ENCODE measurements around the gene CYLC2.

CYLC2 gene, protein sequence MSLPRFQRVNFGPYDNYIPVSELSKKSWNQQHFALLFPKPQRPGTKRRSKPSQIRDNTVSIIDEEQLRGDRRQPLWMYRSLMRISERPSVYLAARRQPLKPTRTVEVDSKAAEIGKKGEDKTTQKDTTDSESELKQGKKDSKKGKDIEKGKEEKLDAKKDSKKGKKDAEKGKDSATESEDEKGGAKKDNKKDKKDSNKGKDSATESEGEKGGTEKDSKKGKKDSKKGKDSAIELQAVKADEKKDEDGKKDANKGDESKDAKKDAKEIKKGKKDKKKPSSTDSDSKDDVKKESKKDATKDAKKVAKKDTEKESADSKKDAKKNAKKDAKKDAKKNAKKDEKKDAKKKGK

GRCh38 chr9:102995033-102995432 lies at the start of gene CYLC2:
Gene CYLC2, plus strand, starts transcription at chr9:102995333. Its CDS starts 48 bp downstream, at chr9:102995381.
- in situ Hi-C loops (cut with HindIII; ENCODE audit: low pct_unique_long_range_greater_than_20kb, low sequenced_read_pairs) = no loop called here
- no peak for TF ChIP-seq JUND (IDR thresholded peaks at IDR 0.05; ENCODE audit: low read depth)
- DNase-seq (ENCODE audit: low read depth in 1 of 2, low spot score in 1 of 2) = no peak

DNA sequence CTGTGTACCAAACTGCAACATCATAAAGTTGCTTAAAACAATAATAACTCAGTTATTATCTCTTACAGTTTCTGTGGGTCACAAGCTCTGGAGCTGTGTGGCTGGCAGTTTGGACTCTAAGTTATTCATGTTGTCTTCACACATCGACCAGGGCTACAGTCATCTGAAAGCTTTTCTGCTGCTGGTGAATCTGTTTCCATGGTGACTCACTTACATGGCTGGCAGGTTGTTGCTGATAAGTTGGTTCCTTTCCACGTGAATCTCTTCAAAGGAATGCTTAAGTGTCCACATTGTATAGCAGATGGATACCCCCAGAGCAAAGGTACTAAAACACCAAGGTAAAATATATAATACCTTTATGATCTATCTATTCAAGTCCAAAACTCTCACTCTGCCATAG lies 44.8 kb upstream of the CYLC2 start:
- no peak for TF ChIP-seq JUND (IDR thresholded peaks at IDR 0.05; ENCODE audit: low read depth)
- in situ Hi-C loops (cut with HindIII; ENCODE audit: low pct_unique_long_range_greater_than_20kb, low sequenced_read_pairs) = no loop called here
- no peak for DNase-seq (ENCODE audit: low read depth in 1 of 2, low spot score in 1 of 2)

DNA sequence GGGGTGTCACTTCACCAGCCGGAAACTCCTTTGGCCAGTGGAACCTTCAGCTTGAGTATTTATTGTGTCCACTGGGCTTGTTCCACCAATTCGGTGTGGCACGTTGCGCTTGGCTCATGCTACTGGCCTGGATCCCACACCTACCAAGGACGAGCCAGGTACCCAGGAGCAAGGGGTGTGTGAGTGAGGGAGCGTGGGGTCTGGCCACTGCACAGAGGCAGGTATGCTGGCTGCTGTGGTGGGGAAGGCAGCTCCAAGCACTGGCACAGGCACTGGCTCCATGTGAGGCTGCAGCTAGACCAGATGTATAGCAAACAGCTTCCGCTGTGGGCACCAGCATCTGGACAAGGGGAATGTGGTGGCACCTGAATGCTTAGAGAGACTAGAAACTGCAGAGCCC lies 28.1 kb upstream of the CYLC2 start:
- no peak for DNase-seq (ENCODE audit: low read depth in 1 of 2, low spot score in 1 of 2)
- TF ChIP-seq JUND (IDR thresholded peaks at IDR 0.05; ENCODE audit: low read depth) = no peak
- in situ Hi-C loops (cut with HindIII; ENCODE audit: low pct_unique_long_range_greater_than_20kb, low sequenced_read_pairs) = no loop called here

DNA sequence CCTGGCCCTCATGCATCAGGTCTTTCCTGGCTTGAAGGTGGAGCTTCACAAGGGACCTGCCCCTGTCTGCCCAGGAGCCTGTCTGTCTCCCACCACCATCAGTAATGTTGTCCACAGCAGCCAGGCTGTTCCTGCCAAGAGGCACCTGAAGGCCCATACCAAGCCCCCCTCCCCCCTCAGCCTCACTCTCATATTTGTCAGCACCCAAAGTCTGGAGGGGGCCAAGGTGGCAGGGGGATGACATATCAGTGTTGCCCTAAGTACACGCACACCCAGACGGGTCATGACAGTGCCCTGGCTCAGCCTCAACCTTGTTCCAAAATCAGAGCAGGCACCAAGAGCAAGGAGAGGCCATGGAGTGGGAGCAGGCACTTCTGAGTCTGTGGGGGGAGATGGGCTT lies 27.2 kb upstream of the CYLC2 start:
- in situ Hi-C loops (cut with HindIII; ENCODE audit: low pct_unique_long_range_greater_than_20kb, low sequenced_read_pairs) = no loop called here
- DNase-seq (ENCODE audit: low read depth in 1 of 2, low spot score in 1 of 2) = no peak
- no peak for TF ChIP-seq JUND (IDR thresholded peaks at IDR 0.05; ENCODE audit: low read depth)

DNA sequence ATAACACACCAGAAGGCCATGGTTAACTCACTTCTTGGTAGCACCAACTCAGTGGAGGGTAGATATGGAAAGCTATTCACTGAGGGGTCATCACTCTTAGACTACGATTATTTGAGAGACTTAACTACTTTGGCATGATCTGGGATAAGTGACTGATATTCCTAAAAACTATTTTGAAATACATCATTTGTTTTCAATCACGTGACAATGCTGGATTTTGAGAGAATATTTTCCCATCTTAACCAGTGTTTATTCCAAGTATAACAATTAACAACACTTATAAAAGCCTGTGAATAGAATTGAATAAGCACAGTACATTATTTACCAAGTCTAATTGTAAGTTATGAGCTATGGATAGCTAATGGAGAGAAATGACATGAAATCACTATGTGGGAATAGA lies 22.4 kb upstream of the CYLC2 start:
- no peak for TF ChIP-seq JUND (IDR thresholded peaks at IDR 0.05; ENCODE audit: low read depth)
- no peak for DNase-seq (ENCODE audit: low read depth in 1 of 2, low spot score in 1 of 2)
- in situ Hi-C loops (cut with HindIII; ENCODE audit: low pct_unique_long_range_greater_than_20kb, low sequenced_read_pairs) = no loop called here

GRCh38 chr9:102974530-102974929 lies 20.6 kb upstream of the CYLC2 start:
- no peak for DNase-seq (ENCODE audit: low read depth in 1 of 2, low spot score in 1 of 2)
- in situ Hi-C loops (cut with HindIII; ENCODE audit: low pct_unique_long_range_greater_than_20kb, low sequenced_read_pairs) = no loop called here
- TF ChIP-seq JUND (IDR thresholded peaks at IDR 0.05; ENCODE audit: low read depth) = no peak

GRCh38 chr9:102975251-102975650 lies 19.9 kb upstream of the CYLC2 start:
- TF ChIP-seq JUND (IDR thresholded peaks at IDR 0.05; ENCODE audit: low read depth) = no peak
- in situ Hi-C loops (cut with HindIII; ENCODE audit: low pct_unique_long_range_greater_than_20kb, low sequenced_read_pairs) = no loop called here

DNA sequence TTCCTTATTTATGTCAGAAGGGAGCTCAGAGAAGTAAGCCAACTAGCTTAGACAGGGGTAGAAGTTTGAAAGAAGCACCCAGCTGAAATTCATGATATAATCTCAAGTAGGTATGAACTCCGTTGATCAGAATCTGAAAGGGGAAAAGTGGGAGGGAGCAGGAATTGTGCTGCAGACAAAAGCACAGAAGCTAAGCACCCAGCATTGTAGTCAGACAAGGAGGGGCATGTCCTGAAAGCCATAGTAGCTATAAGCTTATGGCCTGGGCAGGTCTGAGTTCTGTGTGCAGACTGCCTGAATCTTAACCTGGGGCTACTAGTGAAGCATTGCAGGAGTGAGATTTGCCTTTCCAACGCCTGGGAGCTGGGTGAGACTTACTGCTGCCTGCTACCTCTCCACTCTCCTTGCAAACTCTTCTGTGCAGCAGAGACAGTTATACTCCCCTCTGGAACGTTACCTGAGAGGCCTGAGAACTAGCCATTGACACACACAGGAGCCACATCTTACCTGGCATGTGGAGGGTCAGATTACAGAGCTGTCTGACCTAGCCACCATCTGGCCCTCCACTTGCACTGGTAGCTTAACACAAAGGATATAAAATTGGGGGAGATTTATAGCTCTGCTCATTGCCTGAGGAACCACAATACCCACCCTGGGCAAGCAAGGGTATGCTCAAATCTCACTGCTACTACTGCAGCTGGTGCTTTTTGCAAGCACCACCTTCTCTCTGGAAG lies 9.8 kb upstream of the CYLC2 start:
- in situ Hi-C loops (cut with HindIII; ENCODE audit: low pct_unique_long_range_greater_than_20kb, low sequenced_read_pairs) = no loop called here
- no peak for DNase-seq (ENCODE audit: low read depth in 1 of 2, low spot score in 1 of 2)
- TF ChIP-seq JUND (IDR thresholded peaks at IDR 0.05; ENCODE audit: low read depth) = no peak

More at GRCh38 chr9:102975251-102975650, 19.9 kb upstream of the CYLC2 start:
- no peak for DNase-seq (ENCODE audit: low read depth in 1 of 2, low spot score in 1 of 2)

GRCh38 chr9:102986425-102986824 lies 8.7 kb upstream of the CYLC2 start:
- no peak for DNase-seq (ENCODE audit: low read depth in 1 of 2, low spot score in 1 of 2)
- no peak for TF ChIP-seq JUND (IDR thresholded peaks at IDR 0.05; ENCODE audit: low read depth)
- in situ Hi-C loops (cut with HindIII; ENCODE audit: low pct_unique_long_range_greater_than_20kb, low sequenced_read_pairs) = no loop called here

- TF ChIP-seq JUND (IDR thresholded peaks at IDR 0.05; ENCODE audit: low read depth) = no peak
- DNase-seq (ENCODE audit: low read depth in 1 of 2, low spot score in 1 of 2) = no peak
- in situ Hi-C loops (cut with HindIII; ENCODE audit: low pct_unique_long_range_greater_than_20kb, low sequenced_read_pairs) = no loop called here
These were observed 8.6 kb downstream of the CYLC2 start for GRCh38 chr9:103003689-103004088.

DNA sequence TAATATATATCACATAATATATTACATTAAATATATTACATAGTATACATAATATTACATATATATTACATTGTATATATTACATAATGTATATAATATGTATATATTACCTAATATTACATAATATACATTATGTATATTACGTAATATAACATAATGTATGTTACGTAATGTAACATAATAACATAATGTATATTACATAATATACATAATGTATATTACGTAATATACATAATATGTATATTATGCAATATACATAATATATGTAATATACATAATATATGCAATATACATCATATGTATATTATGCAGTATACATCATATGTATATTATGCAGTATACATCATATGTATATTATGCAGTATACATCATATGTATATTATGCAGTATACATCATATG lies 19.1 kb downstream of the CYLC2 start:
- no peak for DNase-seq (ENCODE audit: low read depth in 1 of 2, low spot score in 1 of 2)
- TF ChIP-seq JUND (IDR thresholded peaks at IDR 0.05; ENCODE audit: low read depth) = no peak
- in situ Hi-C loops (cut with HindIII; ENCODE audit: low pct_unique_long_range_greater_than_20kb, low sequenced_read_pairs) = no loop called here

DNA sequence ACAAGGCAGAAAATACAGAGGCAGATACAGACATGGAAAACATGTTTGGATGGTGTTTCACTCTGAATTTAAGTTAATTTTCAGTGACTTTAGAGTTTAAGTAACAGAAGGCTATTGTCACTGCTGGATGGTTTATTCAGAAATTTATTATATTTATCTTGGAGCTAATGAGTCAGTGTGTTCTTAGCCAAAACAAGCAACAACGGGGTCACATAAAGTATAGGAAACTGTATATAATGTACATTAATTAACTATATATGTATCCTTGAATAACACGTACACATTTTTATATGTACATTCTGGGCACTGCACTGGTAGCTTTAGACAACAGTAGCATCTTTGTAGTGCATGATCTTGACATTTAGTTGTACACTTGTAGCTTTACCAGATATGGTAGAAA lies 30.7 kb downstream of the CYLC2 start:
- no peak for DNase-seq (ENCODE audit: low read depth in 1 of 2, low spot score in 1 of 2)
- TF ChIP-seq JUND (IDR thresholded peaks at IDR 0.05; ENCODE audit: low read depth) = no peak
- in situ Hi-C loops (cut with HindIII; ENCODE audit: low pct_unique_long_range_greater_than_20kb, low sequenced_read_pairs) = no loop called here

All from T47D (cell line).